B cell (primary cell): ENCODE measurements around the gene ADRA2C. TPM values are rescaled to one million over a fixed set of nuclear protein-coding genes. Genes with fewer than 3 reads are reported as not detected.

Experiments used
- ATAC-seq: fragments of 200-7000 bp; cut with Tn5 transposase; one replicate; pipeline ENCODE4 v1.10.0; 2021; ENCODE audit warnings: low read depth, mild to moderate bottlenecking, moderate number of reproducible peaks, moderate library complexity
- CTCF ChIA-PET: fragments of 350-600 bp; sonication (Branson Sonifier 250); formaldehyde crosslinking; loops from one replicate; lab custom pipeline; 2021; ENCODE audit warnings: antibody characterized with exemption, inconsistent platforms; lab: Charles Lee
- POLR2A ChIA-PET: fragments of 350-600 bp; sonication (Branson Sonifier 250); formaldehyde crosslinking; loops from one replicate; lab custom pipeline; 2021; ENCODE audit warnings: antibody characterized with exemption; lab: Charles Lee
- DNase-seq: peaks from one replicate; pipeline ENCODE4 v3.0.0; 2013
- H2AFZ ChIP-seq: 2 replicates; pipeline ENCODE4 v1.6.1; 2012; ENCODE audit warnings: mild to moderate bottlenecking, low read depth, low read length; ENCODE audit not compliant: insufficient read depth, poor library complexity, severe bottlenecking
- H3K27ac ChIP-seq, 2 donors: 1 replicate in 1 of 2; 2 replicates in 1 of 2; pipeline ENCODE4 v1.5.1; 2012 to 2013; ENCODE audit warnings: low read length in 2 of 2, mild to moderate bottlenecking in 2 of 2, moderate library complexity in 1 of 2
- H3K27me3 ChIP-seq, 4 experiments: fragments of 200-600 bp in 1 of 4; sonication (generic) in 1 of 4; replicated peaks in 1 of 4; 1 replicate in 2 of 4; 2 replicates in 2 of 4; pipeline versions ENCODE4 v1.6.1 to v1.7.0; 2013 to 2016; ENCODE audit warnings: low read length in 3 of 4, mild to moderate bottlenecking in 2 of 4, mixed read lengths in 1 of 4, moderate library complexity in 1 of 4; ENCODE audit not compliant: insufficient read depth in 4 of 4, control insufficient read depth in 3 of 4; ENCODE audit errors: control extremely low read depth in 1 of 4
- H3K36me3 ChIP-seq, 2 experiments: replicated peaks in 1 of 2; 1 replicate in 1 of 2; 2 replicates in 1 of 2; pipeline versions ENCODE4 v1.6.1 to v1.7.1; 2013; ENCODE audit warnings: low read length in 1 of 2; ENCODE audit not compliant: insufficient read depth in 2 of 2, control insufficient read depth in 1 of 2; ENCODE audit errors: control extremely low read depth in 1 of 2, extremely low read depth in 1 of 2
- H3K4me1 ChIP-seq, 2 donors: fragments of 200-600 bp in 1 of 2; sonication (generic) in 1 of 2; 1 replicate in 1 of 2; 2 replicates in 1 of 2; pipeline versions ENCODE4 v1.5.1 to v1.6.1; 2013 to 2017; ENCODE audit warnings: low read length in 2 of 2; ENCODE audit not compliant: control insufficient read depth in 2 of 2, insufficient read depth in 2 of 2
- H3K4me2 ChIP-seq: replicated peaks from 2 replicates; pipeline ENCODE3; 2012; ENCODE audit warnings: mild to moderate bottlenecking, low read depth, low read length; ENCODE audit not compliant: poor library complexity, severe bottlenecking
- H3K4me3 ChIP-seq, 5 experiments: fragments of 200-600 bp in 1 of 5; sonication (generic) in 1 of 5; 1 replicate in 3 of 5; 2 replicates in 2 of 5; pipeline versions ENCODE4 v1.5.1 to v1.7.0; 2011 to 2016; ENCODE audit warnings: low read length in 4 of 5, mild to moderate bottlenecking in 4 of 5, low read depth in 2 of 5, control low read depth in 1 of 5, moderate library complexity in 1 of 5; ENCODE audit not compliant: insufficient read depth in 1 of 5; ENCODE audit errors: control extremely low read depth in 1 of 5, extremely low read depth in 1 of 5
- H3K79me2 ChIP-seq: fragments of 200-600 bp; sonication (generic); one replicate; pipeline ENCODE4 v1.6.0; 2016; ENCODE audit warnings: low read length; ENCODE audit not compliant: control insufficient read depth, insufficient read depth
- H3K9ac ChIP-seq: fragments of 200-600 bp; sonication (generic); 2 replicates; pipeline ENCODE4 v1.6.1; 2017; ENCODE audit warnings: mild to moderate bottlenecking, low read length, moderate library complexity
- H3K9me3 ChIP-seq, 3 donors: one replicate each; pipeline versions ENCODE4 v1.6.1 to v1.7.1; 2013; ENCODE audit warnings: low read length in 2 of 3; ENCODE audit not compliant: control insufficient read depth in 2 of 3, insufficient read depth in 1 of 3; ENCODE audit errors: control extremely low read depth in 1 of 3
- H4K20me1 ChIP-seq: 2 replicates; pipeline ENCODE4 v1.6.0; 2012; ENCODE audit warnings: mild to moderate bottlenecking, low read length; ENCODE audit not compliant: insufficient read depth, control insufficient read depth, poor library complexity, severe bottlenecking
- H3K27ac Mint-ChIP-seq: one replicate; pipeline ENCODE4 v1.8.0; 2021; ENCODE audit warnings: mixed read lengths
- H3K27me3 Mint-ChIP-seq: one replicate; pipeline ENCODE4 v1.8.0; 2021; ENCODE audit warnings: mixed read lengths
- H3K4me1 Mint-ChIP-seq: one replicate; pipeline ENCODE4 v1.8.0; 2021; ENCODE audit warnings: mixed read lengths
- H3K4me3 Mint-ChIP-seq: one replicate; pipeline ENCODE4 v1.8.0; 2021; ENCODE audit warnings: mixed read lengths
- H3K9me3 Mint-ChIP-seq: one replicate; pipeline ENCODE4 v1.8.0; 2022; ENCODE audit warnings: mixed read lengths; ENCODE audit not compliant: insufficient read depth
- EZH2 ChIP-seq: IDR thresholded peaks from 2 replicates; pipeline ENCODE4 v1.6.1; 2012; ENCODE audit warnings: borderline replicate concordance, low read depth, mild to moderate bottlenecking, moderate library complexity, low read length; ENCODE audit not compliant: insufficient read depth, poor library complexity, severe bottlenecking
- WGBS: methylation state at CpG from one replicate; pipeline ENCODE4 v1.1.5; 2013; ENCODE audit warnings: missing lambda C conversion rate; ENCODE audit not compliant: insufficient coverage; 5-methylcytosine and 5-hydroxymethylcytosine counted together
- intact Hi-C: fragments of 100-400 bp; cut with micrococcal nuclease; formaldehyde crosslinking; loops from one replicate; pipeline ENCODE4 v1.10.0; 2022
- polyA plus RNA-seq: library from polyadenylated mRNA; depleted of rRNA; stranded (reverse); fragments of >200 nt; gene quantifications from 2 replicates; pipeline ENCODE4 v1.2.3, GENCODE V29; 2012
- total RNA-seq, 2 donors: library from RNA; stranded (reverse); fragments of 120-200 nt in 1 of 2; gene quantifications; 1 replicate in 1 of 2; 2 replicates in 1 of 2; pipeline versions ENCODE4 v1.2.3 to v1.2.4, GENCODE V29; 2013 to 2022
- TF ChIP-seq, protein P1 (sequence below): fragments of 200-600 bp; IDR thresholded peaks from one replicate; pipeline ENCODE4 v1.8.0; 2022; ENCODE audit warnings: antibody characterized with exemption, mild to moderate bottlenecking

ADRA2C gene
- total and polyA plus RNA-seq, 2 donors (not counting 1 experiment from before 2014, with no cell fraction given) = not detected

GRCh38 chr4:3816983-3817960 lies 51.1 kb downstream of the ADRA2C start:
- Histone ChIP-seq H2AFZ (no peak overlapping the region), H3K27ac (no peak overlapping the region), H3K9me3 (peaks cover 0 to 29% (median 0%) of the 10 kb centered on the region in 3 donors), H3K9ac (no peak overlapping the region), H3K4me1 (no peaks in the 10 kb centered on the region), H3K4me2 (no peak overlapping the region), H3K4me3 (no peak overlapping the region), H3K79me2 (no peaks in the 10 kb centered on the region), H4K20me1 (no peaks in the 10 kb centered on the region), H3K27me3 (no peaks in the 10 kb centered on the region), H3K36me3 (no peaks in the 10 kb centered on the region)
- POLR2A ChIA-PET = no interaction called here
- CTCF ChIA-PET = no interaction called here
- no peaks in the 10 kb centered on the region for H3K4me1 Mint-ChIP-seq
- no peaks in the 10 kb centered on the region for H3K9me3 Mint-ChIP-seq
- TF ChIP-seq EZH2 = no peak
- TF ChIP-seq, protein P1, sequence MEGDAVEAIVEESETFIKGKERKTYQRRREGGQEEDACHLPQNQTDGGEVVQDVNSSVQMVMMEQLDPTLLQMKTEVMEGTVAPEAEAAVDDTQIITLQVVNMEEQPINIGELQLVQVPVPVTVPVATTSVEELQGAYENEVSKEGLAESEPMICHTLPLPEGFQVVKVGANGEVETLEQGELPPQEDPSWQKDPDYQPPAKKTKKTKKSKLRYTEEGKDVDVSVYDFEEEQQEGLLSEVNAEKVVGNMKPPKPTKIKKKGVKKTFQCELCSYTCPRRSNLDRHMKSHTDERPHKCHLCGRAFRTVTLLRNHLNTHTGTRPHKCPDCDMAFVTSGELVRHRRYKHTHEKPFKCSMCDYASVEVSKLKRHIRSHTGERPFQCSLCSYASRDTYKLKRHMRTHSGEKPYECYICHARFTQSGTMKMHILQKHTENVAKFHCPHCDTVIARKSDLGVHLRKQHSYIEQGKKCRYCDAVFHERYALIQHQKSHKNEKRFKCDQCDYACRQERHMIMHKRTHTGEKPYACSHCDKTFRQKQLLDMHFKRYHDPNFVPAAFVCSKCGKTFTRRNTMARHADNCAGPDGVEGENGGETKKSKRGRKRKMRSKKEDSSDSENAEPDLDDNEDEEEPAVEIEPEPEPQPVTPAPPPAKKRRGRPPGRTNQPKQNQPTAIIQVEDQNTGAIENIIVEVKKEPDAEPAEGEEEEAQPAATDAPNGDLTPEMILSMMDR = no peak
- no peak for DNase-seq
- WGBS = 80% methylated on average over 9 of the region's 12 CpGs
- no peaks in the 10 kb centered on the region for H3K27me3 Mint-ChIP-seq
- ATAC-seq = no peak
- intact Hi-C loops = no loop called here
- H3K4me3 Mint-ChIP-seq = no peak overlapping the region
- H3K27ac Mint-ChIP-seq = no peak overlapping the region

Other genes starting within 250 kb of the ADRA2C start
- 86.6 and 86.8 TPM in 2 replicates for gene LRPAP1, start 234.0 kb upstream of the ADRA2C start, total RNA-seq
- gene LRPAP1, start 234.0 kb upstream of the ADRA2C start, polyA plus RNA-seq = 57.3 and 64.6 TPM in 2 replicates